ENCODE results near the gene SYNPR.

SYNPR gene

DNA sequence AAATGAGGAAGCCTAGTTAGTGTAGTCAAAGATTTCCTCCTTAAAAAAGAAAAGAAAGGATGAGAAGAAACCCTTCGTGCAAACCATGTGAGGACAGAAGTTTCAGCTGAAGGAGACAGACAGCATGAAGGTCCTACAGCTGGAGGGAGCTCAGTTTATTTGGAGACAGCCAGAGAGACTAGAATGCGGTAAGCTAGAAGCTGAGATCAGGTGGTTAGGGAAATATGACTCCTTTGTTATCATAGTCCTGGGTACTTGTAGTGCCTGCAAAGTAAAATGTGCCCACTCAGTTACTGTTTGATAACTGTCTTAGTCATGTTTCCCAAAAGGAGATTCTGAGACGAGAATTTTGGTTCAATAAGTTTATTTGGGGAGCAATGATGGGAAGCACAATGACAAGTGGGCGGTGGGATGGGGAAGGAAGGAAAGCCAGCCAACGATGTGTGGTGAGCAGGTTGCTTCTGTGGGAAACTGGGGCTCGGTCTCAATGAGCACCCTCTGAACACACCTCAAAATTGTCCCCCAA, 195.6 kb downstream of the SYNPR start:
- no peak for DNase-seq (ENCODE audit: low spot score)

DNA sequence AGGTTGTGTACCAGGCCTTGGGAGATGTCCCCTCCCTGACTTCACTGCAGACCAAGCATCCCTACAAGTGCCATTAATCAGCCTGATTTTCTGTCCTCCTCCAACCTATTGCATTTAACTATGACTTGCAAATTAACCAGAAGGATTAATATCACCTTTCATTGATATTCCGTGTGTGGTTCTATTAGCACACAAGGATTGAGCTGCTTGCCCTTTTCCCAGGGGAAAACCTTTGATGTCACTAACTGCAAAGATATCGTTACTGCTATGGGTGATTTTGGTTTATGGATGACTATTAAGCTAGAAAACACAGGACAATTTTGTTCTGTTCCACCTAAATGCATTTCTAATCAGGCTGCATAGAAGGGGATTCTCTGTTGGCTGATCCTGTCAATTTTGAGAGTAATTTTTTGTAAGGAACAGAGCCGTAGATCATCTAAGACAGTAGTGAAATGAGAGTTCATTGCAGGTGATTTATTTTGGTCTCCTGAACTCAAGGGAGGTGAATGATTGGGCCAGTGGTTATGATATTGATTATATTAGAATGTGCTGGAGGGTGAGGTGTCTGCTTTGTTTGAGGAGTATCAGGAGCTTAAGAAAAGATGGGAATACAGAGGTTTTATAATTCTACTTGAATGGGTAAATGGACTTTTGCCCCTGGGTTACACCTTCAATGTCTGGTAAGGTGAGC, 196.9 kb downstream of the SYNPR start:
- no peak for DNase-seq (ENCODE audit: low spot score)

DNA sequence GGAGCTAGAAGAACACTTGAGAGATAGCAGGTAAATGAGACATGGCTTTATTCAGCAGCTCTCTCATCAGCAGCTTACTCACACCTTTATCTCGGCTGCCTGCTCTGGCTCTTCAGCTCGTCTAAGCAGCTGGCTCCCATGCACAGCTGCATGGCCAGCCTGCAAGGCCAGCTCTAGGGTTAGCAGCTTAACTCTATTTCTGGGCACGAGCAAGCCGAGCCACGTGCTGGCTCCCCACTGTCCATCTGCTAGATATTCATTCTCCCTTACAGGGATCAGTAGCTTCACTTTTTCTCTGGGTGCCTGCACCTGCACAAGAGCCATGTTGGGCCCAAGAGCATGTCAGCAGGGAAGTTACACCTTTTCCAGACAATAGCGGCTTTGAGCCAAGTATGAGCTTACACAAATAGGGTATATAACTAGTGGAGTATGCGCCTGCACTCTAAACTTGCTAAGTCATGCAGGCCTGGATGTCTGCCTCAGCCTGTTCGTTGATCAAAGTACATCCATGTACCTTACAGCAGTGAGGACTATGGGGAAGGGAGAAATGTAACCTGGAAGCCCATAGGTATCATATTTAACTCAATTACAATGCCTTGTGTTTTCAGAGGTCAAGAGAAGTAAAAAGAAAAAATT, 199.5 kb downstream of the SYNPR start:
- DNase-seq (ENCODE audit: low spot score), result no peak

DNA sequence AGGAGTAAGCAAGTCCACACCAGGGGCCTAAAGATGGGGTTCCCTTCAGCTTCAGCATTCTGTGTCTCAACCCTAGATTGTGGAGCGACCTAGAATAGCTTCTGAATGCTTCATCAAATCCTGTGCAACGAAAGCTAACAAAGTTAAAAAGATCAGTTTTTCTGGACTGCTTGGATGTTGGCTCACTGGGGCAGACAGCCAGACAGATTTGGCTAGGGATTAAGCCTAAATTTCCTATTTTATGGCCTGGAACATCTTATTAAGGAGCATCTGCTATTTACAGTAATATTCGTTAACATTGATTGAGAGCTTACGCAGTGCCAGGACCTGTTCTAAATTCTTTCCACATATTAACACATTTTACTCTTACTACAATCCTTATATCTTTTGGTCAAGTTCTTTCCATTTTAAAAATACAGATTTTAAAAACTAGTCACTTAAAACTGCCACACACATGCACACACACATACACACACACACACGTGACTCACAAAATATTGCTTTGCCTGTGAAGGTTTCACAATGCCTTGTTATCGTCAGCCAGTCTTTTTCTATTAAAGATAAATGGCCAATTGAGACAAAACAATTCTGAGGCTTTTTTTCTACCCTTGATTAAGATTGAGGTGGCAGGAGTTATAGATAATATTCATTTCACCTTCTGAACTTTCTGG, 201.0 kb downstream of the SYNPR start:
- DNase-seq (ENCODE audit: low spot score), result no peak

DNA sequence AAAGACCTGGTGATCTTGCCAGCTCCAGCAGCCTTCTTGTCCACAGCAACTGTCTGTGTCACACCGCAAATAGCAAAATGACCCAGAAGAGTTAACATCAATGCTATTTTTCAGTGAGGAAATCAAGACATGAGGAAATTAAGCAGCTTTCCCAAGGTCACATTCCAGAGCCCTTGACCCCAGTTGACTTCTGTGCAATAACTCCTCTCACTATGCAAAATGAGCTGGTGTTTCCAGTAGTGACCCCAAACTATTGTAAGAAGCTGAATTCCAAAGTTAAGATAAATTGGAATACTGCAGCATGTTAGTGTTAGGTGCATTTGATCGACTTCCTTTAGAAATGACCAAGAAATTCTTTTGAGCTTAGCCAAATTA, 201.5 kb downstream of the SYNPR start:
- no peak for DNase-seq (ENCODE audit: low spot score)

DNA sequence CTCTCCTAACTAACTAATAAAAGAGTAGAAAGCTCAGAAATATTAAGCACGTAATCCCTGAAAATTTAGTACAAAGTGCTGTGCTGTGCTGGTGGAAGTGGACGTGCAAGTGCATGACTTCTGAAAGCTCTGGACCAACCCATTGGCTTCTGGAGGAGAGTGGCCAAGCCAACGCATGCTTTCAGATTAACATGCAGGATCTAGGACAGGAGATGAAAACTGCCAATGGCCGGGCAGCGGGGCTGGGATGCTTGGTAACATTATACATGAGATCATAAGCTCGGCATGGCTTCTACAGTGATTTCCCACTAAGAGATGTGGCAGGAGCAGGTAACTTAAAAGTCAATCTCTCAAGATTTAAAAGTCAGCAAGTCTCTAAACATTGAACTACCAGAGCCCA, 203.5 kb downstream of the SYNPR start:
- no peak for DNase-seq (ENCODE audit: low spot score)

DNA sequence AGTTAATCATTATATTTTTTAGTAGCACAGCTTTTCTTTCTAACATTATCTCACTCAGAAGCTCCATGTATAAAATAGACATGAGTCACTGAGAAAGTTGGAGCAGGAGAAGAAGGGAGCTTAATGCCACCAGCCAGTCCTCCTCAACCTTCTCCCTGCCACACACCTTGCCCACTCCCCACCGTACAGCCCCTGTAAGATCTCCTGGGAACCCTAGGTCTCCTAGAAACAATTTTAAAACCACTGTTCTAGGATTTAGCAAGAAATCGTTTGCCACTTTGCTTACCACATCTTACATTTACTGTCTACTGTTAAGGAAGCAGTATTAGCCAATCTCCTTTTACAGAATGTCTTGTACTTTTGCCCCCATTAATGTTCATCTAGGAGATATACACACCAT, 204.2 kb downstream of the SYNPR start:
- no peak for DNase-seq (ENCODE audit: low spot score)

DNA sequence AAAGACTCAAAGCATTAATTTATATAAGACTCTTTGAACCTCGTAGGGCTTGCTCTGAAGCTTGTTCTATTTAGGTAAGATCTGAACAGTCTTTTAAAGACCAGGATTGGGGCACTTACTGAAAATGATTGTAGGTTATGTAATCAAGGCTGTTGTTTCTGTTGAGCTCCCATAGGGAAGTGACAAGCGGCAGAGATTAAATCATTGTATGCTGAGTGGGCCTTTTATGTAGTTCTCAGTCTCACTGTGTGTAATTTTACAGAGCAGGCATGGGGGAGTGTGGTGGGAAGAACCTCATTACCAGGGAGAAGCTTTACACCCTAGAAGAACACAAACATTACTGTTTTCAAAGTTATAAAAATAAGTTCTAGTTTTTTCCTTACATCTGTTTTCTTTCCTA, 214.4 kb downstream of the SYNPR start:
- DNase-seq (ENCODE audit: low spot score), result no peak

DNA sequence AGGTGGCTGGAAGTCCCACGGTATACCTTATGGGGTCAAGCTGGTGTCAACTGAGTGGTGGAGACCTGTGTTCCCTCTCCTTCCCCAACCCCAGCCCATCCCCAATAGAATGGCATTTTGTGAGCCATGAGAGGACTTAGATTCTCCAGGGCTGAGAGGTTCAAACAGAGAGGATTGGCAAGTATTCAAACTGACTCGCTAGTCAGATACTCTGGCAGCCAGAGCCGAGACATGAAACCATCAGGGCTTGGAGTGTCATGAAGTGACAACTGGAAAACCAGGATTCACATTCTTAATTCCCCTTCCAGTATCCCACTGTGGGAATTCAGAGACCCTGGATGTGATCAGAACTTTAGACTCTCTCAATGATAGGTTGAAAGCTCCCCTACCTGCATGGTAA, 215.0 kb downstream of the SYNPR start:
- no peak for DNase-seq (ENCODE audit: low spot score)

DNA sequence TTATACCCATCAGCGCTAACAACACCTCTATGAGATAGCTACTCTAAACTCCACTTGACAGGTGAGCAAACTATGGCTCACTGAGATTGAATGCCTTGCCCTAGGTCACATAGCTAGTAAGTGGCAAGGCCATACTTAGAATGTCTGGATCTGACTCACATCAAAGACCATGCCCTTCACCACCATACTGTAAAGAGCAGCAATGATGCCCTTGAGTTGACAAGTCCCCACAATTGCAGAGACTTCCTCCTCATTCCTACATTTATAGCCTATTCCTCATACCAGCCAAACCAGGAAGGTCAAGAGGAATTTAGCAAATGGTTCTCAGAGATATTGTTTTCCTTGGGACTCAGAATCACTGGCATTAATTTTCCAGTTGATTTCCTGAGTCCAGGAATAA, 216.5 kb downstream of the SYNPR start:
- DNase-seq (ENCODE audit: low spot score), result no peak

DNA sequence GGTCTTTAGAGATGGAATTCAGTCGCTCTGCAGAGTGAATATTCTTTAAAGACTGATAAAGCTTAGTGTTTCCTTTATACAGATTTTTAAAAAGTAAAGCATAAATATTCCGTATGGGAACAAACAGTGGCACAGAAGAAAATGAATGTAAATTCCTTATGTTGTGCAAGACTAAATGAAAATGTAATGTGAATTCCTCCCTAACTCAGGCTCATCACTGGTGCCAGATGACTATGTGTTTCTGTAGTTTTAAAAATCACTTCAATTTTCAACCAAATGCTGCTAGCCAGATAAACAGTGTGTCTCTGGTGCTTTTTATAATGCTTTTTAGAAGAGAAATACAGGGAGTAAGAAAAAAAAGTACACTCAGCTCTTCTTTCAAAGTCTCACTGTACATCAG, 219.5 kb downstream of the SYNPR start:
- DNase-seq (ENCODE audit: low spot score), result no peak

DNA sequence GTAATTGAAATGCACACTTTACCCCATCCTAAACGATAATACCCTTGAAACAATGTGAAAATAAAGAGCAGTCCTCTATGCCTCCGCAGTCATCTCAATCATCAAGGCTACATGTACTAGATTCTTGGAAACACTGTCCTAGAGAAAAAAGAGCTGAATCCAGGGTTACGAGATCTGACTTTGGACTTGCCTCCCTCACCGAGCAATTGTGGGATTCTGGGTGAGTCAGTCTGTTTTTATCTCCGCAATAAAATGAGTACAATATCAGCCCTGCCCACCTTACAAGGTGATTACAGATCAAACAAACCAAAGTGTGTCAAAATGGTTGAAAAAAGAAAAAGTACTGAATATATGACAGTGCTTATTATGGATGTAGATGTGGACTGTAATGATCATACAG, 222.1 kb downstream of the SYNPR start:
- no peak for DNase-seq (ENCODE audit: low spot score)

DNA sequence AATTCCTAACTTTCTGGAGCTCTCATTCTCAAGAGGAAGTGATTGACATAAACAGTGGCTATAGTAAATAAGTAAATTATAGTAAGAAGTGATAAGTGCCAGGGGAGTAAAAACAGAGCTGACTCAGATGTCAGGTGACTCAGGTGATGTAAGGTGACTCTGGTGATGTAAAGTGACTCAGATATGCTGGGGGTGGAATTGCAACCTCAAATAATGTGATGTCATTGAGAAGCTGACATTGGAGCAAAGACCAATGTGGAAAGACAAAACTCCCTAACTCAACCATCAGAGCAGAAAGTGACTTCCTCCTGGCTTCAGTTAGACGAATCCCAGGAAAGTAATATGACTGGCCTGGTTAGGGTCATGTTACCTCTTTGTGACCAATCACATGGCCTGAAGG, 230.2 kb downstream of the SYNPR start:
- no peak for DNase-seq (ENCODE audit: low spot score)

DNA sequence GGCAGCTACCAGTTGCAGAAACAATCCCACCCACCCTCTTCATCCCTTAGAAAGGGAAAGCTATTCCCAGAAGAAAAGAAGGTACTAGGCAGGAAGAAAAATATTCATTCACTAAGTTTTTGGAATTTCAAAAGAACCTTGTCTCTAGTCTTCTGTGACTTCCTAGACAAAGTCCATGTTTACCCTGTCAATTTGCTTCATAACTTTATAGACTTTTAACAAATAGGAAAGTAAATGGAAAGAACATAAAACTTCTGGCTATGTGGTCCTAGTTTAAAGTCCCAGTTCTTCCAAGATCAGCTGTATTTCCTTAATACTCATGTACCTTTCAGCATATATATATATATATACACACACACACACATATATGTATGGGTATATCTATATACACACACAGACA, 230.7 kb downstream of the SYNPR start:
- no peak for DNase-seq (ENCODE audit: low spot score)

DNA sequence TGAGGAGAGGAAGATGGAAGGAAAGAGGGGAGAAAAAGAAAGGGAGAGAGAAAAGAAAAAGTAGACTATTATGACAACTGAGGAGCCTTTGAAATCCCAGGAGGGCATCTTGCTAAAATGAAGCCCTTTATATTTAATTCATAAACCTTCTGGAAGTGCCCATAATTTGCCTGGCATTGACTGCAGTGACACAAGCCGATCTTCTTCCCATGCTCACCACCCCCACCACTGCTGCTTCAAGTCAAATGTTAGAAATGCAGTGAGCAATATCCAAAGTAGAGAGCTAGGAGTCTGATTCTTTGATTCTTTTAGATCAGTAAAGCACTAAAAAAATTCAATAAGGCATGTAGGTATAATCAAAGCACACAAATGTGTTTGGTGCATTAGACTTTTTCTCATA, 235.7 kb downstream of the SYNPR start:
- DNase-seq (ENCODE audit: low spot score), result no peak

DNA sequence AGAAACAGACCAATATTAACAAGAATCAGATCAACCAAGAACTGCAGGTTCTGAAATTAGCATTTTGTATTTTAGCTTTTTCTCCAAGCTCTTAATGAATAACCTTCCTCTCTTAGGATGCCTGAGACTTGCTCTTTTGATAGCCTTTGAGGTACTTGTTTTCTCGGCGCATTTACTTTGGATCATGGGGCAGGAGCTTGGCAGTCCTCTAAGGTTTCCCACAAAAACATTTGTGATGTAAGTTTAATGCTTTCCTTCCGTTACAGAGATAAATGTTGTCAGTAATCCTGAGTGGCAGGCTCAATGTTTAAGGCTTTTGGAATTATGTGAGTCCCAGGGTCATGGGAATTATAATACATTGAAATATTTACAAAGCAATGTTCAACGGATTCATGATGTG, 236.6 kb downstream of the SYNPR start:
- DNase-seq (ENCODE audit: low spot score), result no peak

DNA sequence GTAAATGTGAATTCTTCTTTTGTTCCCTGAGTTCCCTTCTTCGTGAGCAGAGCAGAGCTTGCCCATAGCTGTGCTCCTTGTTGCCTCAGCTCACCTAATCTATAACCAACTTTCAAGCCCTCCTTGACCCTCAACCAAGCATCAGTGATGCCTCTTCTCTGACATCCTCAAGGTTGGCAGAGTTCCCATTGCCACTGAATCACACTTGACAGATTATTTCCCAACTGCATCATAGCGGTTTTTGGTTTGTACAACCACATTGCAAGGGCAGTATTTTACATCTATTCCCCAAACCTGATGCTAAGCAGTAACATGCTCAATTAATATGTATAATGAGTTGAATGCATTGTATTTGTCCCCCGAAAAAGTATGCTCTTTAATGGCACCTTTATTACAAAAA, 241.3 kb downstream of the SYNPR start:
- no peak for DNase-seq (ENCODE audit: low spot score)

DNA sequence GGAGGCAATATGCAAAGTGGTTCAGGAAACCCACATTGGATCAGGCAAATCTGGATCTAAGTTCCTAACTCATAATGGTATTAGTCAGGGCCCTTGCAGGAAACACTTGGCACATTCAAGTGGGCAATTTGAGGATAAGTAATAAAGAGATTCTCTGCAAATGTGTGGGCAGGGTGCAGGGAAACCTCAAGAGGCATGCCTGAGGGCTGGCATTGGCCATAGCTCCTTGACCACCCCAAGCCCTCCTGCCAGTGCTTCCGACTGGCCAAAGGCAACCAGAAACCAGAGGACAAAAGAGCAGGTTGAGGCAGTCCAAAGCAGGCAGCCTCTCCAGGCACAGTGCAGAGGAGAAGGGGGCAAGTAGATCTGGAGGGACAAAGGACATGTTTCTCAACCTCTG, 243.5 kb downstream of the SYNPR start:
- no peak for DNase-seq (ENCODE audit: low spot score)

DNA sequence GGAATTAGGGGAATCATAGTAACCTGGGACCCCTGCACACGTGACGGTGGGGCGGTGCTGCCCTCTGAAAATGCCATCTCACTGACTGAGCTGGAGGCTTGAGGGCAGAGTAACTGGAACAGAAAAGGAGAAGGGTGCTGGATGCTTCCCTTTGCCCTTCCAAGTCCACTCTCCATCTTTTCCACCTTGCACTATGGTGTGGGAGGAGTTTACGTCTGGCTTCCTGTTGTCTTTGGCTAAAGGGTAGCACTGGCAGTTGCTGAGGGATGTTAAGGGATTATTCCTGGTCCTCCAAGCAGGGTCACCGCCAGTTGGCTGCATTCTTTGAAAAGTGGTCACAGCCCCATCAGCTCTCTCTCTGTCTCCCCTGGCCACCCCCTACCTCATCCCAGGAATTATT, 245.0 kb downstream of the SYNPR start:
- DNase-seq (ENCODE audit: low spot score), result no peak

DNA sequence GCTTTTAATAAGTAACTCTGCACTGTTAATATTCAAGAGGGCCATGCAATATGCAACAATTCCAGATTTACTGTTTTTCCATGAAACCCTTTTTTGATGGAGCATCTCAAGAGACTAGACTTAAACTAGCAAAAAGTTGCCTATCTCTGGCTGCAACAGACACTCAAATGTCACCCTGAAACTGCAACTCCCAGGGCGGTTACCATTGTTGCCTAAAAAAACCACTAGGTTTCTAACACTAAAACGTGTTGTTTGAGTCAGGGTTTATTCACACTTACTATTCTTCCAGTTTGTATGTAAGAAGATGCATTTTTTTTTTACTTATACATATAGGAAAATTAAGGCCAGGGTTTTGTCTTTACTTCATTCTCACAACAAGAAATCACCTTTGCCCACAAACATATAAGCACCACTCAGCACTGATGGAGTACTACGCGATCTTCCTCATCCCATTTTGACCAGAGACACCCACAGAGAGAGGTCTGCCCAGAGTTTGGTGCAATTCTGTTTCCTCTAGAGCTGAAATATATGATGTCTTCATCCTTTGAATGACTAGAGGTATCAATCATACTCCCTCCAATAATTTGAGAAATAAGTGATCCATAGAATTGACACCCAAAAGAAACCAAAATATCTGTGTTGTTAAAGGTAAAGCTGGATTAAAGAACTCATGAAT, 250.4 kb downstream of the SYNPR start:
- no peak for DNase-seq (ENCODE audit: low spot score)

DNA sequence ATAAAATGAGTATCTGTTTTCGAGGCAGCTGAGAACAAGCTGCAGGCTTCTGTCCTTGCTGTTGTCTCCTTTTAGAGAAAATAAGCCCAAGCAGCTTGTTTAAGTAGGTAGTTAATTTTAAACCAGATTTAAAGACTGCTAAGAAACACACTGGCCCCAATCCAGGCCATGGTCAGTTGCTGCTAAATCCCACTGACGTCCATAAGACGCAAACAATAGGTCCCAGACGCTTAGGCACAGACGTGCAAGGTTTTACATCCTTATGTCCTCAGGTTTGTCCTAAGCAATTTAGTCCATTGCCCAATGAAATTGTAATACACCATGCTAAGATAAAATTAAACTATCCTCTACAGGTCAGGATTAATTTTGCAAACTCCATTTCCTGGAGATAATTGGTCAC, 254.4 kb downstream of the SYNPR start:
- no peak for DNase-seq (ENCODE audit: low spot score)

DNA sequence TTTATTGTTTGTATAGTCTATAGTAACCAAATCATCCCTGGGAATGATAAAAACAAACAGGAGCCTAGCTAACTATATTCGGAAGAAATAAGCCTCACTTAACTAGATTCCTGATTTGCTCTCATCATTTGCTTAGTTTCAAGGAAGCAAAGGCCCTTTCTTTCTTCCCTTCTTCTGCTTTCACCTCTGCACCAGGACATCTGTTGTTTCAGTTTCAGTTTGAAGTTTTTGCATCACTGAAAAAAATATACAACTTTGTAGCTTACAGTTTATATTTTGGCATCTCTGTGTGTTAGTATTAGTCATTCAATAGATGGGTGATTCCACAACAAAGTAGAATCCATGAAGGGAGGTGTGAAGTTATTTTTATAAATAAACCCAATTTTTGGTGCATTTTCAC, 260.8 kb downstream of the SYNPR start:
- DNase-seq (ENCODE audit: low spot score), result no peak

DNA sequence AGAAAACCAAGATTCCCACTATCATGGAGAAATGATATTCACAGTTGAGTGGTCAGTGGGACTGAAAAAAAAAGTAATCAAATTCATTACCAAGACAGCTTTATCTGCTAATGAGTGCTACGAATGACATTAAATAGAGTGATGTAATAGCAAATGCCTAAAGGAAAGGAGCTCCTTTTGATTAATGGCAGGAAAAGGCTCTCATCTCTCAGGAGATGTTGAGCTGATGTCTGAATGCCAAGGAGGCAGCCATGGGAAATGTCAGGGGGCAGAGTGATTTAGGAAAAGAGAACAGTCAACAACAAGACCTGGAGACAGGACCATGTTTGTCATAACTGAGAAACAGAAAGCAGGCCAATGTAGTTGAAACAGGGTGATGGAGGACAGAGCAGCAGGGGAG, 277.7 kb downstream of the SYNPR start:
- no peak for DNase-seq (ENCODE audit: low spot score)

Measured in AG08396 (cell line).